ENCODE data around the gene SH3PXD2B.

GRCh38 chr5:172379481-172379880 is 74.8 kb downstream of the SH3PXD2B start:
- no peak for TF ChIP-seq CTCF (conservative IDR thresholded peaks at IDR 0.05 in 1 of 2, IDR thresholded peaks at IDR 0.05 in 1 of 2; ENCODE audit: low read depth in 1 of 2, low read length in 2 of 2)
- no peak for TF ChIP-seq EZH2 (IDR thresholded peaks at IDR 0.05; ENCODE audit: low read length, missing control alignments)
